Middle frontal gyrus (tissue), 1 donor: ENCODE data around the gene CDK8.
"Not testable (repeated sequence)": the region's sequence is repeated elsewhere in the genome, so short reads cannot be mapped to it uniquely, and the experiment has no call there.

Source experiments
- DNase-seq: peaks from one replicate; pipeline ENCODE4 v3.0.0-alpha.2; 2015; ENCODE audit warnings: low spot score; ENCODE audit errors: extremely low spot score

CDK8 gene

GRCh38 chr13:26312019-26312418, 58.1 kb downstream of the CDK8 start:
- DNase-seq = not testable (repeated sequence)

- not testable (repeated sequence) for DNase-seq
Measured at GRCh38 chr13:26316095-26316494, 62.2 kb downstream of the CDK8 start.

- no peak for DNase-seq
Measured at GRCh38 chr13:26320766-26321165, 66.8 kb downstream of the CDK8 start.

- DNase-seq = no peak
Measured at GRCh38 chr13:26323127-26323526, 69.2 kb downstream of the CDK8 start.

- DNase-seq = no peak
Measured at GRCh38 chr13:26323764-26324163, 69.8 kb downstream of the CDK8 start.

GRCh38 chr13:26324294-26324693, 70.4 kb downstream of the CDK8 start:
- DNase-seq = no peak

GRCh38 chr13:26324867-26325266, 70.9 kb downstream of the CDK8 start:
- no peak for DNase-seq

- no peak for DNase-seq
Measured at GRCh38 chr13:26325876-26326275, 71.9 kb downstream of the CDK8 start.

- DNase-seq = no peak
Measured at GRCh38 chr13:26326562-26326961, 72.6 kb downstream of the CDK8 start.

- no peak for DNase-seq
Measured at GRCh38 chr13:26327940-26328725, 74.2 kb downstream of the CDK8 start.

- DNase-seq = no peak
Measured at GRCh38 chr13:26335158-26335557, 81.2 kb downstream of the CDK8 start.

GRCh38 chr13:26340807-26341206, 86.9 kb downstream of the CDK8 start:
- no peak for DNase-seq

GRCh38 chr13:26342898-26343297, 89.0 kb downstream of the CDK8 start:
- no peak for DNase-seq

GRCh38 chr13:26343816-26344215, 89.9 kb downstream of the CDK8 start:
- DNase-seq = no peak

- no peak for DNase-seq
Measured at GRCh38 chr13:26344980-26345379, 91.1 kb downstream of the CDK8 start.

- DNase-seq = no peak
Measured at GRCh38 chr13:26348966-26349365, 95.0 kb downstream of the CDK8 start.

GRCh38 chr13:26362261-26362660, 108.3 kb downstream of the CDK8 start:
- no peak for DNase-seq

GRCh38 chr13:26370553-26370952, 116.6 kb downstream of the CDK8 start:
- DNase-seq = no peak

- no peak for DNase-seq
Measured at GRCh38 chr13:26372747-26373146, 118.8 kb downstream of the CDK8 start.

- no peak for DNase-seq
Measured at GRCh38 chr13:26376430-26376829, 122.5 kb downstream of the CDK8 start.

GRCh38 chr13:26377038-26377437, 123.1 kb downstream of the CDK8 start:
- no peak for DNase-seq

GRCh38 chr13:26378116-26378515, 124.2 kb downstream of the CDK8 start:
- DNase-seq = no peak

GRCh38 chr13:26379831-26380230, 125.9 kb downstream of the CDK8 start:
- no peak for DNase-seq
